Tibial nerve (tissue), 4 donors: ENCODE measurements around the gene CMIP. TPM values are rescaled to one million over a fixed set of nuclear protein-coding genes. Genes with fewer than 3 reads are reported as not detected.
A peak's percentile ranks its signal among the peaks of the same experiment; 100 is the strongest.

Source experiments
- DNase-seq, 2 donors: peaks; one replicate each; pipeline ENCODE4 v3.0.0-alpha.2; 2019; ENCODE audit warnings: low spot score in 2 of 2
- H3K27ac ChIP-seq, 4 donors: fragments of 200-600 bp; sonication (generic) in 3 of 4; one replicate each; pipeline ENCODE4 v1.5.1; 2017 to 2019; ENCODE audit warnings: mild to moderate bottlenecking in 1 of 4
- H3K27me3 ChIP-seq, 2 donors: fragments of 200-600 bp; sonication (generic) in 1 of 2; one replicate each; pipeline versions ENCODE4 v1.5.1 to v1.6.0; 2017 to 2019
- H3K36me3 ChIP-seq, 3 donors: fragments of 200-600 bp; sonication (generic); one replicate each; pipeline ENCODE4 v1.5.1; 2018 to 2019
- H3K4me1 ChIP-seq, 4 donors: fragments of 200-600 bp; sonication (generic) in 3 of 4; one replicate each; pipeline ENCODE4 v1.5.1; 2017 to 2019
- H3K4me3 ChIP-seq, 4 donors: fragments of 200-600 bp; sonication (generic) in 3 of 4; one replicate each; pipeline ENCODE4 v1.5.1; 2017 to 2019; ENCODE audit warnings: mild to moderate bottlenecking in 1 of 4, moderate library complexity in 1 of 4
- H3K9me3 ChIP-seq, 4 donors: fragments of 200-600 bp; sonication (generic) in 3 of 4; one replicate each; pipeline ENCODE4 v1.5.1; 2017 to 2019
- CTCF ChIP-seq, 5 experiments: fragments of 200-600 bp in 3 of 5; fragments of 450-650 bp in 2 of 5; sonication (generic) in 3 of 5; IDR thresholded peaks; one replicate each; pipeline ENCODE4 v1.5.1; 2016 to 2019; ENCODE audit warnings: antibody characterized with exemption in 5 of 5, mild to moderate bottlenecking in 3 of 5, moderate library complexity in 2 of 5
- EP300 ChIP-seq, 2 donors: sonication (generic); formaldehyde crosslinking; IDR thresholded peaks; one replicate each; pipeline ENCODE4 v1.6.1; 2017; ENCODE audit warnings: antibody characterized with exemption in 2 of 2, mild to moderate bottlenecking in 1 of 2
- POLR2A ChIP-seq, 2 donors: fragments of 450-650 bp; IDR thresholded peaks; one replicate each; pipeline ENCODE4 v1.6.1; 2017; ENCODE audit warnings: antibody characterized with exemption in 2 of 2, mild to moderate bottlenecking in 2 of 2, moderate library complexity in 2 of 2
- WGBS, 2 donors: methylation state at CpG; one replicate each; pipeline ENCODE4 v1.1.5; 2018; 5-methylcytosine and 5-hydroxymethylcytosine counted together
- total RNA-seq, 4 donors: library from RNA; depleted of rRNA; stranded (reverse); fragments of >200 nt; gene quantifications; one replicate each; pipeline ENCODE4 v1.1.0, GENCODE V29; 2016

CMIP gene
- total RNA-seq, 4 donors from 2014 or later: 28.2 to 48.8 (median 31.8) TPM

- H3K27ac ChIP-seq: peak overlapping the region in 1 of 4 donors; percentile 3
- no peaks in the 10 kb centered on the region for H3K9me3 ChIP-seq
- no peak for TF ChIP-seq CTCF (IDR thresholded peaks at IDR 0.05)
- TF ChIP-seq EP300 (IDR thresholded peaks at IDR 0.05): no peak
- no peak for TF ChIP-seq POLR2A (IDR thresholded peaks at IDR 0.05)
- H3K4me3 ChIP-seq: no peak overlapping the region
- H3K27me3 ChIP-seq: no peaks in the 10 kb centered on the region
- peaks cover 0 to 48% (median 19%) of the 10 kb centered on the region in 4 donors for H3K4me1 ChIP-seq
- H3K36me3 ChIP-seq: no peaks in the 10 kb centered on the region
- WGBS, 2 donors: 70 to 77% methylated on average over 22 of the region's 22 CpGs
- DNase-seq: no peak
Measured at GRCh38 chr16:81542609-81543570, 98.3 kb downstream of the CMIP start.

DNA sequence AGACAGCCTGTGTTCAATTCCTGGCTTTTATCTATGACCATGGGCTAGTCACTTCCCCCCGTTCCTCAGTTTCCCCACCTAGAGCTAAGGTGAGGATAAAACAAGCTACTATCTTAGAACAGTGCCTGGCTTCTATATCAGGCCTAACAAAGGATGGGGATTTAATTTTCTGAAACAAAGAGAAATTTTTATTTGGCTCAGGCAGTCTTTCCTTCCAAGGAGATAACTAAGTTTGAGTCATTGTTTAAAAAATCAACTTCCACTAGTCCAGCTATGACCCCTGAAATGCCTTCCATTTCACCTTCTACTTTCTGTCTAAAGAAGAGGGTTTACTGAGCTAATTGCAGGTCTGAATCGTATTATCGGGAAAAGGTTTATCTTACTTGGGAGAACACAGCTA, 99.0 kb downstream of the CMIP start:
- TF ChIP-seq CTCF (IDR thresholded peaks at IDR 0.05): no peak
- TF ChIP-seq POLR2A (IDR thresholded peaks at IDR 0.05): no peak
- no peak for TF ChIP-seq EP300 (IDR thresholded peaks at IDR 0.05)
- H3K36me3 ChIP-seq: no peaks in the 10 kb centered on the region
- 68 to 69% methylated on average over 3 of the region's 3 CpGs for WGBS, 2 donors

GRCh38 chr16:81544261-81544660, 99.7 kb downstream of the CMIP start:
- Histone ChIP-seq H3K36me3 (no peaks in the 10 kb centered on the region), H3K4me1 (peaks cover 0 to 34% (median 17%) of the 10 kb centered on the region in 4 donors), H3K27ac (no peak overlapping the region), H3K9me3 (no peaks in the 10 kb centered on the region), H3K27me3 (no peaks in the 10 kb centered on the region), H3K4me3 (no peak overlapping the region)
- 65 to 66% methylated on average over 7 of the region's 7 CpGs for WGBS, 2 donors
- TF ChIP-seq POLR2A (IDR thresholded peaks at IDR 0.05) (no peak), EP300 (IDR thresholded peaks at IDR 0.05) (peak in 1 of 2 donors; percentile 19)
- peak in 1 of 2 donors; percentile 18 for DNase-seq

More for the DNA sequence above, 99.0 kb downstream of the CMIP start:
- Histone ChIP-seq H3K27me3 (no peaks in the 10 kb centered on the region), H3K27ac (no peak overlapping the region), H3K4me1 (peaks cover 0 to 41% (median 19%) of the 10 kb centered on the region in 4 donors), H3K9me3 (no peaks in the 10 kb centered on the region), H3K4me3 (no peak overlapping the region)
- DNase-seq: no peak

- TF ChIP-seq EP300 (IDR thresholded peaks at IDR 0.05) (no peak), POLR2A (IDR thresholded peaks at IDR 0.05) (no peak), CTCF (IDR thresholded peaks at IDR 0.05) (no peak)
- Histone ChIP-seq H3K27ac (no peak overlapping the region), H3K36me3 (no peaks in the 10 kb centered on the region), H3K4me1 (peaks cover 0 to 29% (median 17%) of the 10 kb centered on the region in 4 donors), H3K27me3 (no peaks in the 10 kb centered on the region), H3K4me3 (no peak overlapping the region), H3K9me3 (no peaks in the 10 kb centered on the region)
- no peak for DNase-seq
- WGBS, 2 donors: 62 to 63% methylated on average over 9 of the region's 9 CpGs
Measured at GRCh38 chr16:81544700-81545271, 100.2 kb downstream of the CMIP start.

GRCh38 chr16:81545470-81546250, 101.1 kb downstream of the CMIP start:
- H3K9me3 ChIP-seq: no peaks in the 10 kb centered on the region
- peaks cover 0 to 28% (median 17%) of the 10 kb centered on the region in 4 donors for H3K4me1 ChIP-seq
- H3K36me3 ChIP-seq: no peaks in the 10 kb centered on the region
- H3K4me3 ChIP-seq: no peak overlapping the region
- WGBS, 2 donors: 91 to 93% methylated on average over 25 of the region's 25 CpGs
- no peaks in the 10 kb centered on the region for H3K27me3 ChIP-seq
- H3K27ac ChIP-seq: no peak overlapping the region
- no peak for DNase-seq
- TF ChIP-seq CTCF (IDR thresholded peaks at IDR 0.05): no peak
- TF ChIP-seq POLR2A (IDR thresholded peaks at IDR 0.05): no peak
- TF ChIP-seq EP300 (IDR thresholded peaks at IDR 0.05): no peak
